HG03064 (cell line): ENCODE results near the gene INTS15.
A peak's percentile ranks its signal among the peaks of the same experiment; 100 is the strongest.

Source experiments
- ATAC-seq: cut with Tn5 transposase; IDR thresholded peaks from one replicate; pipeline ENCODE4 v1.9.1; 2021; ENCODE audit warnings: low read depth; ENCODE audit not compliant: unreplicated experiment

INTS15 gene

GRCh38 chr7:6589829-6590644 is at the start of gene INTS15:
INTS15 (plus strand) TSS chr7:6590021; CDS start chr7:6590284, 263 bp downstream.
- ATAC-seq: peak; percentile 84

GRCh38 chr7:6542368-6542767 is 47.5 kb upstream of the INTS15 start:
- no peak for ATAC-seq

- no peak for ATAC-seq
Observed at GRCh38 chr7:6545398-6546126, 44.3 kb upstream of the INTS15 start.

GRCh38 chr7:6546498-6547251 is 43.1 kb upstream of the INTS15 start:
- no peak for ATAC-seq

GRCh38 chr7:6547400-6547799 is 42.4 kb upstream of the INTS15 start:
- ATAC-seq: no peak

- ATAC-seq: no peak
Observed at GRCh38 chr7:6551016-6551511, 38.8 kb upstream of the INTS15 start, which contains the start of gene GRID2IP. GRID2IP (minus strand) TSS chr7:6551461; CDS start chr7:6551436, 25 bp downstream.

- no peak for ATAC-seq
Observed at GRCh38 chr7:6553448-6554044, 36.3 kb upstream of the INTS15 start.

- ATAC-seq: no peak
Observed at GRCh38 chr7:6554848-6555247, 35.0 kb upstream of the INTS15 start.

GRCh38 chr7:6556196-6556595 is 33.6 kb upstream of the INTS15 start:
- no peak for ATAC-seq

- no peak for ATAC-seq
Observed at GRCh38 chr7:6558837-6559236, 31.0 kb upstream of the INTS15 start.

GRCh38 chr7:6559896-6560295 is 29.9 kb upstream of the INTS15 start:
- no peak for ATAC-seq

- ATAC-seq: no peak
Observed at GRCh38 chr7:6562106-6562505, 27.7 kb upstream of the INTS15 start.

- no peak for ATAC-seq
Observed at GRCh38 chr7:6563936-6564770, 25.7 kb upstream of the INTS15 start.

- no peak for ATAC-seq
Observed at GRCh38 chr7:6565655-6566054, 24.2 kb upstream of the INTS15 start.

- no peak for ATAC-seq
Observed at GRCh38 chr7:6567886-6568285, 21.9 kb upstream of the INTS15 start.

- no peak for ATAC-seq
Observed at GRCh38 chr7:6571160-6571779, 18.6 kb upstream of the INTS15 start.

- ATAC-seq: no peak
Observed at GRCh38 chr7:6575281-6576023, 14.4 kb upstream of the INTS15 start.

GRCh38 chr7:6576024-6576866 is 13.6 kb upstream of the INTS15 start:
- no peak for ATAC-seq
